GM12875 (cell line): Measurements from ENCODE around the gene GNPAT.
A peak's percentile ranks its signal among the peaks of the same experiment; 100 is the strongest.

Source experiments
- H3K4me3 ChIP-seq: one replicate; pipeline ENCODE4 v1.5.1; 2011; ENCODE audit warnings: low read depth, low read length, control low read depth
- CTCF ChIP-seq: IDR thresholded peaks from 2 replicates; pipeline ENCODE4 v1.5.1; 2011; ENCODE audit warnings: low read depth, mild to moderate bottlenecking, control low read depth, inconsistent platforms, low read length, moderate library complexity, borderline replicate concordance; ENCODE audit not compliant: insufficient read depth

The GNPAT gene

GRCh38 chr1:231301990-231302389 lies 61.0 kb downstream of the GNPAT start:
- TF ChIP-seq CTCF = no peak
- no peak overlapping the region for H3K4me3 ChIP-seq

DNA sequence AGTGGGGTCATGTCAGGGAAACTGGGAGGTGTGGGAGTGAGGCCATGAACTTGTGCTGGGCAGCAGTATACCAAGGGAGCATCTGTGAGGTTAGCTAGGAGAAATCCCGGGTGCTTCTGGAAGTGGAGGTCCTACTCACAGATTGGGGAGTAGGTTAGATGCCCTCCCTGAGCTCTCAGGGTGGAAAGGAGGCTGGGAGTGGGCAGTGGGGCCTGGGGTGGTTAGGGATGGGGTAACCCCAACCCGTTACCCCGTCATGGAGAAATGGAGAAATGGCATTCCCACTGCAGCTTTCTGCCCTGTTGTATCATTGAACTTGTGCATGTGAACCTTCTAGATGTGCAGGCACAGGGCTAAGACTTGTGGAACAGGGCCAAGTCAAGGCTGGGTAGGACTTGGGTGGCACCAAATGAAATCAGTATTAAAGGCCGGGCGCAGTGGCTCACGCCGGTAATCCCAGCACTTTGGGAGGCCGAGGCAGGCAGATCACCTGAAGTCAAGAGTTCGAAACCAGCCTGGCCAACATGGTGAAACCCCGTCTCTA lies 69.5 kb downstream of the GNPAT start:
- no peak for TF ChIP-seq CTCF
- no peak overlapping the region for H3K4me3 ChIP-seq

DNA sequence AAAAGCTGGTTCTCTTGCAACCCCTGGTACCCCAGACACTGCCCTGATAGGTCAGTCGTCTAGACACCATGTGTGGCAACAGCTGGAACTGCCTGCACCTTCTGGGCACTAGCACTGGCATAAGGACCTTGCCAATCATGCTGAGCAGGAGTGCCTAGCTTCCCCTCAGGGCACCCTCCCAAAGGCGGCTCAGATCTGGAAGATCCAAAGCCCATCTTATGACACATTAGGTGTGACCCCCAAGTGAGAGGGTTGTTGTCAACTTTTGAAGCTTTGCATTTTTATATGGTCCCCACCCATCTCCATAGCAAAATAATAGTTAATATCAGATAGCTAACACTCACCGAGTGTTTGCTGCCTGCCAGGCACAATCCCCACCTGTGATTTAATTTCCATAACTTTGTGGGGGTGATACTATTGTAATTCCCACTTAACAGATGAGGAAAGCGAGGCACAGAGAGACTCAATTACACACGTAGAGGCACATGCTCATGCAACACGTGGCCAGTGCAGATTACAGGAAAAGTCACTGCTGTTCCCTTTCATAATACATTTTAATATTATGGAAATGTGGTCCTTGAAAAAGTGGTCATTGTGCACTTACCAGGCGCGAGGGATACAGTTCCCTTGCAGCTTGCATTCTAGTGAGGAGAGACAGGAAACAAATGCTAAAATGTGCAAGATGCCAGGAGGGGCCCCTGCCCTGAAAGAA lies 70.9 kb downstream of the GNPAT start:
- no peak overlapping the region for H3K4me3 ChIP-seq
- no peak for TF ChIP-seq CTCF

DNA sequence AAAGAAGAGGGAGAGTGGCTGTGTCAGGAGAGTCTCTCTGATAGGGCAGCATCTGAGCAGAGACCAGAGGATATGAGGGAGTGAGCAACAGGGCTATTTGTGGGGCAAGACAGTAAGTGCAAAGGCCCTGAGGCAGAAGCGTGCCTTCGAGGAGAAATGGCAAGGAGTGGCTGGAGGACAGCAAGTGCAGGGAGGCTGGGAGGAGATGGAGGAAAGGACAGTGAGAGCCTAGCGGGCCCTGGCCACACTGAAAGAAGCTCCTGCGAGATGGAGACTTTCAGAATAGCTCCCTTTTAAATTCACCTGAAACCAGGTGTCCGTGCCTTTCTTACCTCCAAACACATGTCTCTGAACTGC lies 71.4 kb downstream of the GNPAT start:
- TF ChIP-seq CTCF = no peak

GRCh38 chr1:231313661-231314060 lies 72.6 kb downstream of the GNPAT start:
- no peak for TF ChIP-seq CTCF
- no peak overlapping the region for H3K4me3 ChIP-seq

More for the DNA sequence above, 71.4 kb downstream of the GNPAT start:
- no peak overlapping the region for H3K4me3 ChIP-seq

GRCh38 chr1:231315887-231316286 lies 74.9 kb downstream of the GNPAT start:
- peak; percentile 78 for TF ChIP-seq CTCF
- H3K4me3 ChIP-seq = no peak overlapping the region
